IPS-NIHi11 (cell line): ENCODE results near the gene KL.

ENCODE experiments used
- DNase-seq: peaks from one replicate; pipeline ENCODE4 v3.0.0; 2012; ENCODE audit warnings: mixed read lengths, low spot score

The KL gene

GRCh38 chr13:33037673-33038072, 21.4 kb downstream of the KL start:
- no peak for DNase-seq

- no peak for DNase-seq
Observed at GRCh38 chr13:33040090-33040489, 23.9 kb downstream of the KL start.

- DNase-seq, result no peak
Observed at GRCh38 chr13:33045851-33046592, 29.8 kb downstream of the KL start.

- no peak for DNase-seq
Observed at GRCh38 chr13:33050161-33050560, 33.9 kb downstream of the KL start.

- DNase-seq, result no peak
Observed at GRCh38 chr13:33051632-33052031, 35.4 kb downstream of the KL start.

- no peak for DNase-seq
Observed at GRCh38 chr13:33052506-33053280, 36.5 kb downstream of the KL start.

GRCh38 chr13:33053397-33054066, 37.3 kb downstream of the KL start:
- DNase-seq, result no peak

- peak; percentile 51 for DNase-seq
Observed at GRCh38 chr13:33057019-33057780, 41.0 kb downstream of the KL start.

- DNase-seq, result no peak
Observed at GRCh38 chr13:33058776-33059327, 42.6 kb downstream of the KL start.

GRCh38 chr13:33060815-33061214, 44.6 kb downstream of the KL start:
- DNase-seq, result no peak

GRCh38 chr13:33066329-33066728, 50.1 kb downstream of the KL start:
- DNase-seq, result no peak

- peak; percentile 27 for DNase-seq
Observed at GRCh38 chr13:33069365-33069764, 53.1 kb downstream of the KL start.

GRCh38 chr13:33070713-33071112, 54.5 kb downstream of the KL start:
- no peak for DNase-seq

- no peak for DNase-seq
Observed at GRCh38 chr13:33072282-33072681, 56.1 kb downstream of the KL start.

GRCh38 chr13:33072759-33073158, 56.5 kb downstream of the KL start:
- no peak for DNase-seq

- DNase-seq, result no peak
Observed at GRCh38 chr13:33073338-33073737, 57.1 kb downstream of the KL start.

- no peak for DNase-seq
Observed at GRCh38 chr13:33076001-33076992, 60.1 kb downstream of the KL start.

- no peak for DNase-seq
Observed at GRCh38 chr13:33078263-33078662, 62.0 kb downstream of the KL start.

GRCh38 chr13:33079960-33080359, 63.7 kb downstream of the KL start:
- no peak for DNase-seq

GRCh38 chr13:33080972-33081590, 64.9 kb downstream of the KL start:
- DNase-seq, result no peak
